ENCODE measurements around the gene ABHD14A. TPM values are rescaled to one million over a fixed set of nuclear protein-coding genes. Genes with fewer than 3 reads are reported as not detected.

ABHD14A gene
- polyA plus RNA-seq, 5 donors: 19.3 to 33.6 (median 23.2) TPM

GRCh38 chr3:51955175-51955892 lies 19.5 kb upstream of the ABHD14A start, which contains the start of gene GPR62:
Gene GPR62 (plus strand): TSS chr3:51955381. CDS start chr3:51955653, 272 bp downstream.
- DNase-seq: no peak

- DNase-seq: peak; percentile 71 to 72
Observed at GRCh38 chr3:51955893-51956770, 18.7 kb upstream of the ABHD14A start.

- no peak for DNase-seq
Observed at GRCh38 chr3:51957520-51958205, 17.2 kb upstream of the ABHD14A start.

- DNase-seq: no peak
Observed at GRCh38 chr3:51958603-51959521, 16.0 kb upstream of the ABHD14A start.

- no peak for DNase-seq
Observed at GRCh38 chr3:51959651-51960050, 15.2 kb upstream of the ABHD14A start.

- no peak for DNase-seq
Observed at GRCh38 chr3:51960386-51960785, 14.5 kb upstream of the ABHD14A start.

GRCh38 chr3:51961011-51961410 lies 13.9 kb upstream of the ABHD14A start:
- DNase-seq: no peak

- no peak for DNase-seq
Observed at GRCh38 chr3:51961602-51962569, 13.0 kb upstream of the ABHD14A start.

- no peak for DNase-seq
Observed at GRCh38 chr3:51962854-51963530, 11.9 kb upstream of the ABHD14A start.

GRCh38 chr3:51963951-51964451 lies 10.9 kb upstream of the ABHD14A start:
- no peak for DNase-seq

GRCh38 chr3:51964521-51964920 lies 10.3 kb upstream of the ABHD14A start:
- no peak for DNase-seq

GRCh38 chr3:51966016-51966415 lies 8.8 kb upstream of the ABHD14A start:
- no peak for DNase-seq

GRCh38 chr3:51966486-51966885 lies 8.4 kb upstream of the ABHD14A start:
- no peak for DNase-seq

- DNase-seq: no peak
Observed at GRCh38 chr3:51966922-51967383, 7.9 kb upstream of the ABHD14A start.

- DNase-seq: peak; percentile 60 to 67
Observed at GRCh38 chr3:51967384-51968169, 7.3 kb upstream of the ABHD14A start, which contains the start of gene PCBP4. Gene PCBP4 (minus strand): TSS chr3:51967454. CDS start chr3:51961240, 6,214 bp downstream.

GRCh38 chr3:51968170-51968775 lies 6.6 kb upstream of the ABHD14A start:
- peak in 1 of 2 donors; percentile 21 for DNase-seq

GRCh38 chr3:51968883-51969678 lies 5.8 kb upstream of the ABHD14A start:
- DNase-seq: no peak

All from right lung (tissue), 5 donors.